Panc1 (cell line): ENCODE measurements around the gene SLC37A4.

Source experiments
- POLR2AphosphoS5 ChIP-seq: IDR thresholded peaks from 2 replicates; pipeline ENCODE4 v1.6.1; 2012; ENCODE audit warnings: mild to moderate bottlenecking, low read depth, low read length, moderate library complexity
- TF ChIP-seq, protein P1 (sequence below): fragments of 450-650 bp; IDR thresholded peaks from 2 replicates; pipeline ENCODE4 v1.5.1; 2017; ENCODE audit warnings: mild to moderate bottlenecking

DNA sequence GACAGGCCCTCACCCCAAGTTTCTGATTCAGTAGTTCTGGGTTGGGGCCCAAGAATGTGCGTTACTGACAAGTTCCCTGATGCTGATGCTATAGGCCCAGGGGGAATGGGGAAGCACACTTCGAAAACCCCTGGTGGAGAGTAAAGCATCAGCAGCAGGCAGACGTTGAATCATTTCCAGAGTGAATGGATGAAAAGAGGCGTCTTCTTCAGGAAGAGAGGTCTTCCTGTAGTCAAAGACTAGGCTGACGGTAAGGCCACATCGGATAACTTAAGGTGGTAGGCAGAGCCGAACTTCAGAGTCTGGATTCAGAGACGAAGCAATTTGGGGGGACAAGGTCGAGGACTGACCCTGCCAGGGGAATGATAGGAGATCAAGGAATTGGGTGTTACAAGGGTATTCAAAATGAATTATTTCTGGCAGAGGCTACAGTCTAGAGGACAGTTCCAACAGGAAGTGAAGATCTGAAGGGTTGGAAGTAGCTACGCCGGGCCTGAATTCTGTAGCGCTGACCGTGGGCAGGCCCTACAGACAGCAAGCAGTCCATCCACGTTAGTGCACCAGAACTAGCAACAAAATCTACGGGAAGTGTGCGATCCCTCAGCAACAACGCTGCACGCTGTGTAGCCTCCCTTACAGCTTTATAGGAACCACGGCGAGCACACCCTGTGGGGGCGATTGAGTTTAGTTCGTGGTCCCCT, 33.6 kb downstream of the SLC37A4 start:
- TF ChIP-seq, protein P1, sequence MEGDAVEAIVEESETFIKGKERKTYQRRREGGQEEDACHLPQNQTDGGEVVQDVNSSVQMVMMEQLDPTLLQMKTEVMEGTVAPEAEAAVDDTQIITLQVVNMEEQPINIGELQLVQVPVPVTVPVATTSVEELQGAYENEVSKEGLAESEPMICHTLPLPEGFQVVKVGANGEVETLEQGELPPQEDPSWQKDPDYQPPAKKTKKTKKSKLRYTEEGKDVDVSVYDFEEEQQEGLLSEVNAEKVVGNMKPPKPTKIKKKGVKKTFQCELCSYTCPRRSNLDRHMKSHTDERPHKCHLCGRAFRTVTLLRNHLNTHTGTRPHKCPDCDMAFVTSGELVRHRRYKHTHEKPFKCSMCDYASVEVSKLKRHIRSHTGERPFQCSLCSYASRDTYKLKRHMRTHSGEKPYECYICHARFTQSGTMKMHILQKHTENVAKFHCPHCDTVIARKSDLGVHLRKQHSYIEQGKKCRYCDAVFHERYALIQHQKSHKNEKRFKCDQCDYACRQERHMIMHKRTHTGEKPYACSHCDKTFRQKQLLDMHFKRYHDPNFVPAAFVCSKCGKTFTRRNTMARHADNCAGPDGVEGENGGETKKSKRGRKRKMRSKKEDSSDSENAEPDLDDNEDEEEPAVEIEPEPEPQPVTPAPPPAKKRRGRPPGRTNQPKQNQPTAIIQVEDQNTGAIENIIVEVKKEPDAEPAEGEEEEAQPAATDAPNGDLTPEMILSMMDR = no peak
- TF ChIP-seq POLR2AphosphoS5 = no peak
